Adrenal gland (tissue), 12 donors: ENCODE results near the gene NT5C1B. TPM values are rescaled to one million over a fixed set of nuclear protein-coding genes. Genes with fewer than 3 reads are reported as not detected.

Source experiments
- DNase-seq, 7 donors: peaks; one replicate each; pipeline ENCODE4 v3.0.0-alpha.2; 2019 to 2020
- H3K27ac ChIP-seq, 5 donors: fragments of 200-600 bp; sonication (generic) in 4 of 5; 1 replicate in 3 of 5; 2 replicates in 2 of 5; pipeline versions ENCODE4 v1.5.1 to v1.8.0; 2016 to 2020; ENCODE audit warnings: mild to moderate bottlenecking in 1 of 5
- H3K27me3 ChIP-seq: fragments of 200-600 bp; 2 replicates; pipeline ENCODE4 v1.8.0; 2021
- H3K36me3 ChIP-seq, 2 donors: fragments of 200-600 bp; replicated peaks in 1 of 2; 1 replicate in 1 of 2; 2 replicates in 1 of 2; pipeline versions ENCODE4 v1.5.1 to v1.8.0; 2018 to 2022
- H3K4me1 ChIP-seq, 2 donors: fragments of 200-600 bp; replicated peaks in 1 of 2; 1 replicate in 1 of 2; 2 replicates in 1 of 2; pipeline versions ENCODE4 v1.5.1 to v1.8.0; 2018 to 2021
- H3K4me3 ChIP-seq, 4 donors: fragments of 200-600 bp; sonication (generic) in 3 of 4; one replicate each; pipeline ENCODE4 v1.5.1; 2016 to 2018
- H3K9me3 ChIP-seq, 3 donors: fragments of 200-600 bp; sonication (generic) in 1 of 3; replicated peaks in 1 of 3; 1 replicate in 2 of 3; 2 replicates in 1 of 3; pipeline versions ENCODE4 v1.5.1 to v1.8.0; 2016 to 2021
- POLR2A ChIP-seq, 2 donors: fragments of 450-650 bp; IDR thresholded peaks; one replicate each; pipeline ENCODE4 v1.6.1; 2017; ENCODE audit warnings: antibody characterized with exemption in 2 of 2, mild to moderate bottlenecking in 2 of 2, moderate library complexity in 1 of 2
- whole genome bisulfite sequencing, 4 donors: extraction: QIAGEN DNeasy Blood & Tissue Kit in 2 of 4; methylation state at CpG; one replicate each; pipeline versions ENCODE4 v1.1.5 to v1.1.7; 2013 to 2017; 5-methylcytosine and 5-hydroxymethylcytosine counted together
- intact Hi-C, 2 donors: fragments of 100-400 bp; cut with DNase I; formaldehyde crosslinking; loops; one replicate each; pipeline versions ENCODE4 v1.14.1 to v1.15.0; 2022 to 2023
- polyA plus RNA-seq, 3 donors: library from polyadenylated mRNA; stranded (reverse); fragments of 200-250 nt in 2 of 3; fragments of 350-450 nt in 1 of 3; fragmentation: Illumina TruSeq in 1 of 3; extraction: RNeasy Lipid Tissue Mini Kit (QIAGEN cat#74804) in 1 of 3; gene quantifications; one replicate each; pipeline ENCODE4 v1.2.3, GENCODE V29; 2013 to 2014
- total RNA-seq, 9 donors: library from RNA; depleted of rRNA in 4 of 9; stranded (reverse); fragments of >200 nt in 4 of 9; fragments of 120-200 nt in 1 of 9; fragmentation: NEBNext Ultra II Directional in 1 of 9; extraction: Animal tissue kit (Norgen Biotek cat#: 25700) in 1 of 9; gene quantifications; one replicate each; pipeline versions ENCODE4 v1.1.0 to v1.2.4, GENCODE V29; 2013 to 2023
- TF ChIP-seq, protein P1 (sequence below), 6 experiments: fragments of 450-650 bp in 4 of 6; fragments of 200-600 bp in 2 of 6; sonication (generic) in 1 of 6; IDR thresholded peaks; 1 replicate in 5 of 6; 2 replicates in 1 of 6; pipeline versions ENCODE4 v1.5.1 to v1.8.0; 2016 to 2021; ENCODE audit warnings: antibody characterized with exemption in 6 of 6, mild to moderate bottlenecking in 2 of 6, moderate library complexity in 1 of 6
- donor health status: healthy with polysubstance abuse.
- donor health status: Bipolar disorder and iron deficiency.
- donor health status: DM: yes; HTN: yes; CAD: no.
- donor health status: DM: no; HTN: no; CAD: no.
- donor health status: DM: no; HTN: no; CAD: no.
- donor health status: DM: yes; HTN: yes; CAD: no.

Gene NT5C1B
- total and polyA plus RNA-seq, 12 donors: not detected

DNA sequence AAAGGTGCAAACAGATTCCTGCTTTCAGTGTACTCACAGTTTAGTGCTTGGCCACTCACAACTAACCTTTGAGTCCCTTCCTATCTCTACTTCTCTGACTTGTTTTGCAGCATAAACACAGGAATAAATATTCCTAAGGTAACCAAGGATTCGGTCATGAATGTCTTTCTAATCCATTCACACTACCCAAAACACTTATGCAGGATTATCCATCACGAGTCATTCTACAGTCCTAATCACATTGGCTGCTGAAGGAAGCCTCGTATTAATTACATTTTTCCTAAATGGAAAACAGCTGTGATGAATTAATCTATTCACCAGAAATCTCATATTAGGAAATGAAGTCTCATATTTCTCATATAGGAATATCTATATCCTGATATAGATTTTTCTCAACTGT, 45.2 kb downstream of the NT5C1B start:
- no peaks in the 10 kb centered on the region for H3K36me3 ChIP-seq
- peaks cover 0 to 6% (median 0%) of the 10 kb centered on the region in 3 donors for H3K9me3 ChIP-seq
- intact Hi-C loops: no loop called here
- no peak overlapping the region for H3K27ac ChIP-seq
- no peak for TF ChIP-seq POLR2A (IDR thresholded peaks at IDR 0.05)
- TF ChIP-seq, protein P1, sequence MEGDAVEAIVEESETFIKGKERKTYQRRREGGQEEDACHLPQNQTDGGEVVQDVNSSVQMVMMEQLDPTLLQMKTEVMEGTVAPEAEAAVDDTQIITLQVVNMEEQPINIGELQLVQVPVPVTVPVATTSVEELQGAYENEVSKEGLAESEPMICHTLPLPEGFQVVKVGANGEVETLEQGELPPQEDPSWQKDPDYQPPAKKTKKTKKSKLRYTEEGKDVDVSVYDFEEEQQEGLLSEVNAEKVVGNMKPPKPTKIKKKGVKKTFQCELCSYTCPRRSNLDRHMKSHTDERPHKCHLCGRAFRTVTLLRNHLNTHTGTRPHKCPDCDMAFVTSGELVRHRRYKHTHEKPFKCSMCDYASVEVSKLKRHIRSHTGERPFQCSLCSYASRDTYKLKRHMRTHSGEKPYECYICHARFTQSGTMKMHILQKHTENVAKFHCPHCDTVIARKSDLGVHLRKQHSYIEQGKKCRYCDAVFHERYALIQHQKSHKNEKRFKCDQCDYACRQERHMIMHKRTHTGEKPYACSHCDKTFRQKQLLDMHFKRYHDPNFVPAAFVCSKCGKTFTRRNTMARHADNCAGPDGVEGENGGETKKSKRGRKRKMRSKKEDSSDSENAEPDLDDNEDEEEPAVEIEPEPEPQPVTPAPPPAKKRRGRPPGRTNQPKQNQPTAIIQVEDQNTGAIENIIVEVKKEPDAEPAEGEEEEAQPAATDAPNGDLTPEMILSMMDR (IDR thresholded peaks at IDR 0.05): no peak
- H3K4me3 ChIP-seq: no peak overlapping the region
- no peak for DNase-seq
- 74 to 88% (median 79%) methylated on average over 3 of the region's 3 CpGs for WGBS, 4 donors
- H3K4me1 ChIP-seq: no peaks in the 10 kb centered on the region
- no peaks in the 10 kb centered on the region for H3K27me3 ChIP-seq

DNA sequence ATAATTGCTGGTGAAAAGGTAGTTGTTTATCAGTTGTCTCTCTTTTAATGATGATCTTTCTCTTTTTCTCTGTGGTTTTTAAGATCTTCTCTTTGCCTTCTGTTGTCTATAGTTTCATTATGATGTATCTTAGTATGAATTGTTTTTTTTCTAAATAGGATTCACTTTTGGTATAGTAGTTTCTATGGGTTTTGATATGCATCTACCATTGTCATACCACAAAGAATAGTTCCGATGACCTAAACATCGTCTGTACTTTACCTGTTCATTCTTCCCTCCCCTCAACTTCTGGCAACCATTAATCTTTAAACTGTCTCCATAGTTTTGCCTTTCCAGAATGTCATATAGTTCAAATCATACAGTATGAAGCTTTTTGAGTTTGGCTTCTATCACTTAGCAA, 48.5 kb downstream of the NT5C1B start:
- intact Hi-C loops: no loop called here
- 82 to 90% (median 87%) methylated on average over 2 of the region's 2 CpGs for WGBS, 4 donors
- Histone ChIP-seq H3K27me3 (no peaks in the 10 kb centered on the region), H3K9me3 (peaks cover 0 to 6% (median 0%) of the 10 kb centered on the region in 3 donors), H3K36me3 (no peaks in the 10 kb centered on the region), H3K27ac (no peak overlapping the region), H3K4me3 (no peak overlapping the region), H3K4me1 (no peaks in the 10 kb centered on the region)
- TF ChIP-seq, protein P1 (IDR thresholded peaks at IDR 0.05): no peak
- TF ChIP-seq POLR2A (IDR thresholded peaks at IDR 0.05): no peak
- no peak for DNase-seq

DNA sequence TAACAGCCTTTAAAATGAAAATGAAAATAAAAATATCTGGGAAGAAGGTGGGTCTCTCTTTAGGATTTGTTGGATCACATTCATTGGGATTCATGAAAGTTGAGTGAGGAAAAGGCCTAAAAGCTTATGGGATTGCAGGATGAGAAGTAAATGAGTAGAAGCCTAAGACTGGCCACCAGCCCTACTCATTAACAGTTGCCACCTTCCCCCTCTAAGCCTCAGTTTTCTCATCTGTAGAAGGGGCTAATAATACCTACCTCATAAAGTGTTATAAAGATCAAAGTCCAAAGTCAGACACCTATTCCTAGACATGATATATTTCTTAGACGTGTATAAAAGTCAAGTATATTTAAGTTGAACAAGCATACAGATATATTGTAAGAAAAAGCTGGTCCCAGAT, 52.7 kb downstream of the NT5C1B start:
- no peaks in the 10 kb centered on the region for H3K4me1 ChIP-seq
- intact Hi-C loops: no loop called here
- TF ChIP-seq, protein P1 (IDR thresholded peaks at IDR 0.05): no peak
- no peak for TF ChIP-seq POLR2A (IDR thresholded peaks at IDR 0.05)
- H3K4me3 ChIP-seq: no peak overlapping the region
- no peak for DNase-seq
- H3K9me3 ChIP-seq: peaks cover 0 to 6% (median 0%) of the 10 kb centered on the region in 3 donors
- 56 to 76% (median 71%) methylated on average over 1 of the region's 1 CpG for WGBS, 4 donors
- H3K36me3 ChIP-seq: no peaks in the 10 kb centered on the region
- no peak overlapping the region for H3K27ac ChIP-seq
- no peaks in the 10 kb centered on the region for H3K27me3 ChIP-seq

DNA sequence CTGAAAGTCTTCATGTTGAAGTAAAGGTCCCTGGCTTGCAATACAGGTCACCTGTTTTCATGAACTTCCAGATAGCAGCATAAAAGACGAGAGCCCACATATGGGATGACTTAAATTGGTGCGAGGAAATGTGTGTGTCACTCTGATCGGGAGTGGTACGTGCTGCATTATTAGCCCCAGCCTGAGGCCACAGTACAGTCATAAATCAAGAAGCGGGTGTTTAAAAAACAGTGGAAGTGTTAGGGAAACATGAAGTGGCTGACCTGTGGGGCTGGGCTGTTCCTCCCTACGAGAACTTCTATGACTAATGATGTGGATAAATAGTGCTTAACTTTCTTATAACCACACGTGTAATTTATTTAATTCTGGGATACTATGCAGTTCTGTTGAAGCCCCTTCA, 53.3 kb downstream of the NT5C1B start:
- DNase-seq: no peak
- Histone ChIP-seq H3K4me3 (no peak overlapping the region), H3K4me1 (no peaks in the 10 kb centered on the region), H3K9me3 (peaks cover 0 to 6% (median 0%) of the 10 kb centered on the region in 3 donors), H3K27me3 (no peaks in the 10 kb centered on the region), H3K36me3 (no peaks in the 10 kb centered on the region), H3K27ac (no peak overlapping the region)
- intact Hi-C loops: no loop called here
- TF ChIP-seq, protein P1 (IDR thresholded peaks at IDR 0.05): no peak
- no peak for TF ChIP-seq POLR2A (IDR thresholded peaks at IDR 0.05)
- WGBS, 4 donors: 21 to 32% (median 26%) methylated on average over 7 of the region's 7 CpGs
